Measurements from ENCODE around the gene FTO.

FTO gene

GRCh38 chr16:53768593-53768992 lies 64.6 kb downstream of the FTO start:
- no peak overlapping the region for H3K4me2 ChIP-seq (ENCODE audit: low read depth, low read length)
- no peak for DNase-seq

DNA sequence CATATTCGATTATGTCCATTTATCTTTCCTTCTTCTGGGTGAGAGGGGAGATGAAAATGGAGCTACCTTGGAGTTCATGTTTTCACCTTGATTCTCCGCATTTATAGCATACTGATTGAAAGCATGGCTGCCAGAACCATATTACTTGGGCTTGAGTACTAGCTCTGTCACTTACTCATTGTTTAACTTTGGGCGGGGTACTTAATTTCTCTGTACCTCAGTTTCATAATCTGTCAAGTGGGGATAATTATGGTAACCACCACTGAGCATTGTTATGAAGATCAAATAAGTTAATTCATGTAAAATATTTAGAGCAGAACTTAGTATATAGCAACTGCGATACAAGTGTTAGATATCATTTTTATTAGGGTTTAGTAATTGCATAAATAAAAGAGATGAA lies 65.2 kb downstream of the FTO start:
- H3K27me3 ChIP-seq (replicated peaks; ENCODE audit: insufficient read depth, low read length): no peaks in the 10 kb centered on the region
- H3K36me3 ChIP-seq (replicated peaks; ENCODE audit: insufficient read depth, low read length): no peaks in the 10 kb centered on the region
- H3K4me3 ChIP-seq (ENCODE audit: low read length): no peak overlapping the region
- no peaks in the 10 kb centered on the region for H3K9me2 ChIP-seq (replicated peaks; ENCODE audit: insufficient read depth, low read length)
- DNase-seq: no peak
- no peak overlapping the region for H3K27ac ChIP-seq (ENCODE audit: low read length)
- TF ChIP-seq EZH2phosphoT487 (IDR thresholded peaks at IDR 0.05; ENCODE audit: low read length): no peak
- TF ChIP-seq CTCF (IDR thresholded peaks at IDR 0.05; ENCODE audit: low read length): no peak
- TF ChIP-seq EZH2 (optimal IDR thresholded peaks at IDR 0.05; ENCODE audit: low read depth, low read length): no peak
- no peaks in the 10 kb centered on the region; the same call in 1 of the 2 replicates for H3K79me2 ChIP-seq (ENCODE audit: low read length)
- 0 out of 2 replicates have a peak, but pooled peaks cover 4% of the 10 kb centered on the region for H3K4me1 ChIP-seq (ENCODE audit: low read length)
- H3K9ac ChIP-seq (ENCODE audit: low read length): no peak overlapping the region
- no peaks in the 10 kb centered on the region for H3F3A ChIP-seq (ENCODE audit: insufficient read depth, low read length)
- no peak overlapping the region for H3K4me2 ChIP-seq (ENCODE audit: low read depth, low read length)
- H2AFZ ChIP-seq (ENCODE audit: low read length): no peak overlapping the region
- H3K9me3 ChIP-seq (replicated peaks; ENCODE audit: insufficient read depth, low read length): no peaks in the 10 kb centered on the region
- H4K20me1 ChIP-seq (ENCODE audit: insufficient read depth, low read length): no peaks in the 10 kb centered on the region

More at GRCh38 chr16:53768593-53768992, 64.6 kb downstream of the FTO start:
- H3K79me2 ChIP-seq (ENCODE audit: low read length): no peaks in the 10 kb centered on the region; the same call in 1 of the 2 replicates
- H3K27ac ChIP-seq (ENCODE audit: low read length): no peak overlapping the region
- H3K9me2 ChIP-seq (replicated peaks; ENCODE audit: insufficient read depth, low read length): no peaks in the 10 kb centered on the region; the same call in 1 of the 2 replicates
- no peaks in the 10 kb centered on the region for H3K9me3 ChIP-seq (replicated peaks; ENCODE audit: insufficient read depth, low read length)
- H3F3A ChIP-seq (ENCODE audit: insufficient read depth, low read length): no peaks in the 10 kb centered on the region
- no peaks in the 10 kb centered on the region for H3K36me3 ChIP-seq (replicated peaks; ENCODE audit: insufficient read depth, low read length)
- no peaks in the 10 kb centered on the region for H4K20me1 ChIP-seq (ENCODE audit: insufficient read depth, low read length)
- H3K9ac ChIP-seq (ENCODE audit: low read length): no peak overlapping the region
- H2AFZ ChIP-seq (ENCODE audit: low read length): no peak overlapping the region
- H3K4me3 ChIP-seq (ENCODE audit: low read length): no peak overlapping the region
- 0 out of 2 replicates have a peak, but pooled peaks cover 4% of the 10 kb centered on the region for H3K4me1 ChIP-seq (ENCODE audit: low read length)
- no peaks in the 10 kb centered on the region for H3K27me3 ChIP-seq (replicated peaks; ENCODE audit: insufficient read depth, low read length)
- TF ChIP-seq EZH2 (optimal IDR thresholded peaks at IDR 0.05; ENCODE audit: low read depth, low read length) (no peak), CTCF (IDR thresholded peaks at IDR 0.05; ENCODE audit: low read length) (no peak), EZH2phosphoT487 (IDR thresholded peaks at IDR 0.05; ENCODE audit: low read length) (no peak)

- Histone ChIP-seq H2AFZ (ENCODE audit: low read length) (no peak overlapping the region), H3K79me2 (ENCODE audit: low read length) (no peaks in the 10 kb centered on the region; the same call in 1 of the 2 replicates), H3K27ac (ENCODE audit: low read length) (no peak overlapping the region), H3K27me3 (replicated peaks; ENCODE audit: insufficient read depth, low read length) (no peaks in the 10 kb centered on the region), H4K20me1 (ENCODE audit: insufficient read depth, low read length) (no peaks in the 10 kb centered on the region), H3K9me2 (replicated peaks; ENCODE audit: insufficient read depth, low read length) (no peaks in the 10 kb centered on the region), H3K4me3 (ENCODE audit: low read length) (no peak overlapping the region), H3K4me1 (ENCODE audit: low read length) (0 out of 2 replicates have a peak, but pooled peaks cover 4% of the 10 kb centered on the region), H3K9ac (ENCODE audit: low read length) (no peak overlapping the region), H3K4me2 (ENCODE audit: low read depth, low read length) (no peak overlapping the region), H3F3A (ENCODE audit: insufficient read depth, low read length) (no peaks in the 10 kb centered on the region), H3K36me3 (replicated peaks; ENCODE audit: insufficient read depth, low read length) (no peaks in the 10 kb centered on the region), H3K9me3 (replicated peaks; ENCODE audit: insufficient read depth, low read length) (no peaks in the 10 kb centered on the region)
- TF ChIP-seq EZH2phosphoT487 (IDR thresholded peaks at IDR 0.05; ENCODE audit: low read length): no peak
- TF ChIP-seq EZH2 (optimal IDR thresholded peaks at IDR 0.05; ENCODE audit: low read depth, low read length): no peak
- TF ChIP-seq CTCF (IDR thresholded peaks at IDR 0.05; ENCODE audit: low read length): no peak
- DNase-seq: no peak
These were observed 65.8 kb downstream of the FTO start for GRCh38 chr16:53769787-53770186.
